Neutrophil (primary cell): Measurements from ENCODE around the gene ZNF575.

Experiments
- H3K27ac ChIP-seq: fragments of 200-600 bp; sonication (generic); 2 replicates; pipeline ENCODE4 v1.5.1; 2016; ENCODE audit warnings: mild to moderate bottlenecking, moderate library complexity
- H3K27me3 ChIP-seq: fragments of 200-600 bp; sonication (generic); 2 replicates; pipeline ENCODE4 v1.6.0; 2016; ENCODE audit warnings: mild to moderate bottlenecking
- H3K36me3 ChIP-seq: fragments of 200-600 bp; sonication (generic); 2 replicates; pipeline ENCODE4 v1.5.1; 2017
- H3K4me1 ChIP-seq, 2 experiments: fragments of 200-600 bp in 1 of 2; sonication (generic) in 1 of 2; 1 replicate in 1 of 2; 2 replicates in 1 of 2; pipeline versions ENCODE4 v1.5.1 to v1.6.1; 2013 to 2016; ENCODE audit warnings: low read depth in 1 of 2, low read length in 1 of 2, mild to moderate bottlenecking in 1 of 2, moderate library complexity in 1 of 2; ENCODE audit not compliant: control insufficient read depth in 1 of 2, insufficient read depth in 1 of 2
- H3K4me3 ChIP-seq, 2 experiments: fragments of 200-600 bp in 1 of 2; sonication (generic) in 1 of 2; 1 replicate in 1 of 2; 2 replicates in 1 of 2; pipeline ENCODE4 v1.5.1; 2013 to 2016; ENCODE audit warnings: low read depth in 1 of 2, low read length in 1 of 2, mild to moderate bottlenecking in 1 of 2, moderate library complexity in 1 of 2
- H3K9me3 ChIP-seq: fragments of 200-600 bp; sonication (generic); 2 replicates; pipeline ENCODE4 v1.5.1; 2016
- CTCF ChIP-seq: fragments of 200-600 bp; sonication (generic); IDR thresholded peaks from 2 replicates; pipeline ENCODE4 v1.5.1; 2016; ENCODE audit warnings: antibody characterized with exemption

ZNF575 gene

GRCh38 chr19:43553656-43554055 is 20.7 kb downstream of the ZNF575 start:
- H3K27ac ChIP-seq = no peak overlapping the region
- no peaks in the 10 kb centered on the region for H3K9me3 ChIP-seq
- no peaks in the 10 kb centered on the region for H3K27me3 ChIP-seq
- TF ChIP-seq CTCF = no peak
- H3K4me1 ChIP-seq = no peaks in the 10 kb centered on the region
- no peak overlapping the region for H3K4me3 ChIP-seq
- peaks cover 72% of the 10 kb centered on the region for H3K36me3 ChIP-seq

GRCh38 chr19:43554317-43554895 is 21.4 kb downstream of the ZNF575 start:
- no peaks in the 10 kb centered on the region for H3K9me3 ChIP-seq
- H3K36me3 ChIP-seq = peaks cover 72% of the 10 kb centered on the region
- no peak for TF ChIP-seq CTCF
- no peaks in the 10 kb centered on the region for H3K27me3 ChIP-seq
- H3K4me1 ChIP-seq = no peaks in the 10 kb centered on the region
- H3K27ac ChIP-seq = no peak overlapping the region
- no peak overlapping the region for H3K4me3 ChIP-seq

- peaks cover 63% of the 10 kb centered on the region for H3K36me3 ChIP-seq
- no peak overlapping the region for H3K4me3 ChIP-seq
- peak; percentile 79 for TF ChIP-seq CTCF
- H3K27ac ChIP-seq = no peak overlapping the region
- no peaks in the 10 kb centered on the region for H3K4me1 ChIP-seq
- H3K9me3 ChIP-seq = no peaks in the 10 kb centered on the region
- H3K27me3 ChIP-seq = no peaks in the 10 kb centered on the region
Observed at GRCh38 chr19:43555185-43555770, 22.3 kb downstream of the ZNF575 start.

- Histone ChIP-seq H3K36me3 (peaks cover 28% of the 10 kb centered on the region), H3K4me1 (peaks cover 20 to 27% of the 10 kb centered on the region in 2 experiments), H3K4me3 (no peak overlapping the region), H3K9me3 (no peaks in the 10 kb centered on the region), H3K27me3 (no peaks in the 10 kb centered on the region), H3K27ac (peak overlapping the region; percentile 94)
- no peak for TF ChIP-seq CTCF
Observed at GRCh38 chr19:43560687-43561086, 27.7 kb downstream of the ZNF575 start.

- Histone ChIP-seq H3K27ac (peak overlapping the region; percentile 94), H3K9me3 (no peaks in the 10 kb centered on the region), H3K4me3 (no peak overlapping the region), H3K27me3 (no peaks in the 10 kb centered on the region), H3K4me1 (peaks cover 20 to 27% of the 10 kb centered on the region in 2 experiments), H3K36me3 (peaks cover 22% of the 10 kb centered on the region)
- no peak for TF ChIP-seq CTCF
Observed at GRCh38 chr19:43561139-43561970, 28.4 kb downstream of the ZNF575 start.
